Adipocyte (in vitro differentiated cells): ENCODE results near the gene PCAT6.

Source experiments
- DNase-seq: peaks from one replicate; pipeline ENCODE4 v3.0.0-alpha.2; 2015; ENCODE audit warnings: low read depth
- H3K27me3 ChIP-seq: replicated peaks from 2 replicates; pipeline ENCODE4 v1.7.0; 2013; ENCODE audit warnings: mild to moderate bottlenecking, low read length, moderate library complexity; ENCODE audit not compliant: control insufficient read depth, insufficient read depth
- H3K36me3 ChIP-seq: 2 replicates; pipeline ENCODE4 v1.7.0; 2013; ENCODE audit warnings: low read length, mild to moderate bottlenecking, moderate library complexity; ENCODE audit not compliant: control insufficient read depth, insufficient read depth, severe bottlenecking
- H3K4me1 ChIP-seq: 2 replicates; pipeline ENCODE4 v1.7.0; 2013; ENCODE audit warnings: mild to moderate bottlenecking, low read length, moderate library complexity; ENCODE audit not compliant: control insufficient read depth, insufficient read depth
- H3K4me3 ChIP-seq: 2 replicates; pipeline ENCODE4 v1.7.0; 2013; ENCODE audit warnings: mild to moderate bottlenecking, low read length, moderate library complexity
- H3K9ac ChIP-seq: 2 replicates; pipeline ENCODE4 v1.7.0; 2013; ENCODE audit warnings: mild to moderate bottlenecking, low read length, moderate library complexity
- H3K9me3 ChIP-seq: 2 replicates; pipeline ENCODE4 v1.7.0; 2013; ENCODE audit warnings: mild to moderate bottlenecking, low read length, moderate library complexity; ENCODE audit not compliant: control insufficient read depth

The PCAT6 gene

GRCh38 chr1:202798260-202798659 is 12.5 kb upstream of the PCAT6 start:
- peaks cover 11% of the 10 kb centered on the region for H3K4me1 ChIP-seq
- no peaks in the 10 kb centered on the region for H3K9me3 ChIP-seq
- no peak overlapping the region for H3K4me3 ChIP-seq
- peaks cover 3% of the 10 kb centered on the region for H3K36me3 ChIP-seq
- no peaks in the 10 kb centered on the region for H3K27me3 ChIP-seq
- DNase-seq: no peak
- no peak overlapping the region for H3K9ac ChIP-seq

DNA sequence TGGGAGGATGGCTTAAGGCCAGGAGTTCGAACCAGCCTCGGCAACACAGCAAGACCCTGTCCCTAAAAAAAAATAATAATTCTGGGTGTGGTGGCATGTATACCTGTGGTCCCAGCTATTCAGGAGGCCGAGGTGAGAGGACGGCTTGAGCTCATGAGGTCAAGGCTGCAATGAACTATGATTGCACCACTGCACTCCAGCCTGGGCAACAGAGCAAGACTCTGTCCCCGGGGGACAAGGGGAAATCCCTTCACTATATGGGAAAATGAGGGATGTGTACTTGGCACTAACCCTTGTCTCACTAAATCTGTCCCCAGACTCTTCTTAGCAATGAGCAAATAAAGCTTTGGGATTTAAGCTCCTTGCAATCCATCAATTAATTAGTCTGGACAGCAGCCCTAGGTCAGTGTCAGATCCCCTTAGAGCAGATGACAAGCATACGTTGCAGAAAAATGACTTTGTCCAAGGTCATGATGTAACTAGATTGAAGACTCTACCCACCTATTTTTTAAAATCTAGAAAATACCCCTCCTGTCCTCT is 11.9 kb upstream of the PCAT6 start:
- H3K9ac ChIP-seq: no peak overlapping the region
- H3K4me1 ChIP-seq: peaks cover 15% of the 10 kb centered on the region
- no peak for DNase-seq
- H3K27me3 ChIP-seq: no peaks in the 10 kb centered on the region
- H3K36me3 ChIP-seq: peaks cover 3% of the 10 kb centered on the region
- no peaks in the 10 kb centered on the region for H3K9me3 ChIP-seq
- no peak overlapping the region for H3K4me3 ChIP-seq

DNA sequence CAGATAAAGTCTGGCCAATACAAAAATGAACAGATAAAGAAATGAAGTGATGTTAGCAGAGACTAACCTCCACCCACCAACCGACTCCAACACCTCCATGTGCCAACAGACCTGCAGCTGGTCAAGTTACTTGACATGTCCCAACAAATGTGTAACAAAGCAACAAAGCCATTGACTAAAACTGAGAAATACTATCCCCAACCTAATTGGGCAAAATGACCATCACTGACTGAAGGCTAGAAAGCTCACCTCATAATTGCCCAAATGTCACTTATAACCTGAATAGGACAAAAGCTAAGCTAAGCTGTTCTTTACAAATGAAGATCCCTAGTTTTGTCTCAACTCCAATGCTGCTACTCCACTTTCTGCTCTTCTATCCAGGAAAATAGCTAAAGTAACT is 10.0 kb upstream of the PCAT6 start:
- H3K4me1 ChIP-seq: peaks cover 30% of the 10 kb centered on the region
- H3K4me3 ChIP-seq: no peak overlapping the region
- peaks cover 3% of the 10 kb centered on the region for H3K36me3 ChIP-seq
- no peak overlapping the region for H3K9ac ChIP-seq
- DNase-seq: no peak
- H3K27me3 ChIP-seq: no peaks in the 10 kb centered on the region
- H3K9me3 ChIP-seq: no peaks in the 10 kb centered on the region

DNA sequence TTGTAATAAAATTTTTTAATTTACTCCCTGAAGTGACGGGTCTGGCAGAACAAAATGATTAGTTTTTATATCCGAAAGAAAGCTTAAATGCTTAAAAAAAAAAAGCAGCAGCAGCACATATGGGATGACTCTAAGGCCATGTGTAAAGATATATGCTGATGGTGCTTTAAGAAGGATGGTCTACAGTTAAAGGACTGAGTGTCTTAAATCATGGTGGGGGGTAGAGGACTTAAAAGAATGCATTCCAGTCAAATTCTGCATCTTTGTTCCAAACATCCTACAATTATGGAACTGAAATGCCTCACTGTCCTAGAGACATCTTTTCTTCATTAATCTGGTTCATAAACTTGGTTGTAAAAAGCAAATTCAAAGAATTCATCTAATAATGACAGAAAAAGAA is 9.6 kb upstream of the PCAT6 start:
- no peak for DNase-seq
- Histone ChIP-seq H3K27me3 (no peaks in the 10 kb centered on the region), H3K4me3 (no peak overlapping the region), H3K9ac (no peak overlapping the region), H3K36me3 (peaks cover 3% of the 10 kb centered on the region), H3K9me3 (no peaks in the 10 kb centered on the region), H3K4me1 (peaks cover 34% of the 10 kb centered on the region)

DNA sequence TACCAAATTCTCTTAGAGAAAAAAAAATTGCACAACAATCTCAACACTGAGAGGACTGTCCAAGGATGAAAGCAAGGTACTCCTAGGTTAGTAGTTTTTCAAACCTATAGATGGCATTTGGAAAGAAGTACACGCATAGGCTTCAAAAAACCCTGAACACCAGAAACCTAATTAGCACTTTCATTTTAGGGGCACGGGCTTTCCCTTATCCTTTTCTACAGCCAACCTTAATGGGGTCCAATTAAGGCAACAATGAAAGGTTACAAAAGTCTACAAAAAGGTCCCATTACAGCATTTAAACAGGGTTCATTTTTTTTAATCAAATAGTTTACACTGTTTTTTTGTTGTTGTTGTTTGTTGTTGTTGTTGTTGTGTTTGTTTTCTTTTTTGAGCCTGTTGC is 8.7 kb upstream of the PCAT6 start:
- H3K4me1 ChIP-seq: peaks cover 37% of the 10 kb centered on the region
- no peak overlapping the region for H3K4me3 ChIP-seq
- no peaks in the 10 kb centered on the region for H3K9me3 ChIP-seq
- no peak overlapping the region for H3K9ac ChIP-seq
- H3K36me3 ChIP-seq: peaks cover 3% of the 10 kb centered on the region
- H3K27me3 ChIP-seq: no peaks in the 10 kb centered on the region
- DNase-seq: no peak

DNA sequence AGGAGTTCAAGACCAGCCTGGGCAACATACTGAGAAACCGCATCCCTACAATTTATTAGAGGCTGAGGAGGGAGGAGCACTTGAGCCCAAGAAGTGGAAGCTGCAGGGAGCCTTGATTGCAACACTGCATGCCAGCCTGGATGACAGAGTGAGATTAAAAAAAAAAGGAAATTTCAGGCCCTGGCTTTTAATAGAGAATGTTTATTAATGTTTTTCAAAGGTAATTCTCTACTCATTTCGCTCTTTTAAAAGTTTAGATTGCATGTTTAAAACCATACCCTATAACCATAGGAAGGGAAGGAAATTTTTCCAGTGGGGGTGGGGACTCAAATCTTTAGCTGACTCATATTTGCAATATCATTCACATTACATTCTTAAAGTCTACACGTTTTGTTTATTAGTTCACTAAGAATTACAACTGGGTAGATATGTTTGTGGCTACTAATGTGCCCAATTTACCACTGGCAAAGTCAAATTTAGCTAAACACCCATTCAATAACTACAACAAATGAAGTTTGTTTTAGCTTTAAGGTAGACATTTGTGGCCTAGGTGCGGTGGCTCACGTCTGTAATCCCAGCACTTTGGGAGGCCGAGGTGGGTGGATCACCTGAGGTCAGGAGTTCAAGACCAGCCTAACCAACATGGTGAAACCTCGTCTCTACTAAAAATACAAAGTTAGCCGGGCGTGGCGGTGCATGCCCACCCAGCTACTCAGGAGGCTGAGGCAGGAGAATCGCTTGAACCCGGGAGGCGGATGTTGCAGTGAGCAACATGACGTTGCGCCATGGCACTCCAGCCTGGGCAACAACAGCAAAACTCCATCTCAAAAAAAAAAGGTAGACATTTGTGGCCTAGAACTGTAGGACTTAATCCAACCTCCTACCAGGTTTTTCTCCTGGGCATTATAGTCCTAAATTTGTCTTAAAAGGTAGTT is 7.5 kb upstream of the PCAT6 start:
- Histone ChIP-seq H3K36me3 (peaks cover 3% of the 10 kb centered on the region), H3K4me3 (no peak overlapping the region), H3K27me3 (no peaks in the 10 kb centered on the region), H3K9ac (peak overlapping the region; percentile 45), H3K9me3 (no peaks in the 10 kb centered on the region), H3K4me1 (peaks cover 37% of the 10 kb centered on the region)
- DNase-seq: peak; percentile 81

DNA sequence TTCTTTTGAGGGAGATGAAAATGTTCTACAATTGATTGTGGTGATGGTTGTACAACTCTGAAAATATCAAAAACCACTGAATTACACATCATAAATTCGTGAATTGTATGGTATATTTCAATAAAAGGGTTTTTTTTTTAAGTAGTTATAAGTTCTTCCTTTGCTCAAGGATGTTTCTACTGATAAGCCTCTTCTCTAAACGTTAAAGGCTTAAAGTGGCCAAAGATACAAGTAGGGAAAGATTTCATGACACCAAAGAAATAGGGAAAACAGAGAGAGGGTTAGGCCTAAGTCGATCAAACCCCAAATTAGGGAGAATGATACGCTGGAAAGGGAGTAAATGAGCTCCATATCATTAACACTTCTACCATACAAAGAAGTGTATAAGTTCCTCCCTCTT is 6.6 kb upstream of the PCAT6 start:
- Histone ChIP-seq H3K27me3 (no peaks in the 10 kb centered on the region), H3K9ac (peak overlapping the region; percentile 38), H3K4me3 (peak overlapping the region; percentile 96), H3K4me1 (peaks cover 42% of the 10 kb centered on the region), H3K36me3 (no peaks in the 10 kb centered on the region), H3K9me3 (no peaks in the 10 kb centered on the region)
- no peak for DNase-seq

DNA sequence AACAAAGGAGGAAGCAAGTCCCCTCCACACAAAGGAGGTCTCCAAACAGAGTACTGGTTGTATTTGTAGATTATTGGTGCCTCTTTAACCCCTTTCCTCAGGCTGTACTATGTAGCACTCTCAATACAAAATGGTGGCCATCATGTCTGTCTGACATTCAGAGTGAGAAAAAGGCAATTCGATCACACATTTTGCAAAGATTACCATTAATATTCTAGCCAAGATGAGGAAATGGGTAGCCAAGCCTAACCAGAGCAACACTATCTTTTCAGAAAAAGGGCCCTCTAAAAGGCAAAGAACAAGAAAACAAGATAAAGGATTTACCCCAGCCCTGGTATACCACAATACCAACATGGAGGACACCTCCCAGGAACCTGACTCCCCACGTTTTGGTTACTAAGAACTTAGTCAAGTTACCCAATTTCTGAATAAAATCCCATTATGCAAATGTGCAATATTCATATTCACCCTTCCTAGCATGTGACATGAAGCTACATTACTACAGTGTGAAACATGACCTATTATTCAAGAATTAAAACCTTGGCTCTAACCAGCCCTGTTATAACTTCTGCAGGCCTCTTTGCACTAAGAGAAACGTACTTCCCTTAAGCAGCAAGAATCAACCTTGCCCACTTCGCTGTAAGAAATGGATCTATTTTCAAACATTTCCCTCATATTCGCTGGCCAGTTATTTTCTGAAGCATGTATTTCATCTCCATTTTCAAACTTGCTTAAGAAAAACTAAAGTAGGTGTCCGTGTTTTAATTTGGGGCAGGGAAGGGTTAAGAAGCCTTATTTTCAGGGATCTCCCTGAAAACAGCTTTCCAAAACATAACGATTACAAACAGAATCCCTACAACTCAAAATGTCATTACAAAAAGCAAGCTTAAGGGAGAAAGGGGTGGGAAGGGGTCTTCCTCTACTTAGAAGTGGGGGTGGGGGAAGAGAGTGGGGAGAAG is 4.6 kb upstream of the PCAT6 start:
- peak; percentile 41 for DNase-seq
- no peaks in the 10 kb centered on the region for H3K27me3 ChIP-seq
- H3K36me3 ChIP-seq: no peaks in the 10 kb centered on the region
- no peaks in the 10 kb centered on the region for H3K9me3 ChIP-seq
- peaks cover 49% of the 10 kb centered on the region for H3K4me1 ChIP-seq
- H3K9ac ChIP-seq: peak overlapping the region; percentile 94
- H3K4me3 ChIP-seq: peak overlapping the region; percentile 96

- Histone ChIP-seq H3K4me1 (peaks cover 56% of the 10 kb centered on the region), H3K9ac (peak overlapping the region; percentile 94), H3K9me3 (no peaks in the 10 kb centered on the region), H3K36me3 (no peaks in the 10 kb centered on the region), H3K27me3 (no peaks in the 10 kb centered on the region), H3K4me3 (peak overlapping the region; percentile 96)
- DNase-seq: peak; percentile 63
Observed at GRCh38 chr1:202806845-202807450, 3.8 kb upstream of the PCAT6 start.

DNA sequence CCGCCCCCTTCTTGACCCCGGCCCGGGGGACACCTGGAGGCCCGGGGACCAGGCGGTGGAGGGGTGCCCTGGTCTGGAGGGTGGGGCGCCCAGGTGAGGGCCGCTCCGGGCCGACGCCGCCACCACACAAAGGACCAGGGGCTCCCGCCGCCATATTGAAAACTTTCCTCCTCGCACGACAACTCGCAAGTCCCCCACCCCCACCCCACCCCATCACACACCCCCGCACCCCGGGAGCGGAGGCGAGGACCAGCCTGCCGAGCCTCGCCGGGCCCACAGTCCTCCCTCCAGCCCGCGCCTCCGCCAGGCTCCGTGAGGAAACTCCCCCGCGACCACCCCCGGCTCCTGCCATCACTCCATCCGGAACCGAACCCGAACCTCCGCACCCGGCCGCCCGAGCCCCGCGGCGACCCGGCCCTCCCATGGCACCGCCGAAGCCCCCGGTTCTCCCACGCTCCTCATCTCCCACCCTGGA is 3.3 kb upstream of the PCAT6 start:
- no peaks in the 10 kb centered on the region for H3K9me3 ChIP-seq
- peak overlapping the region; percentile 96 for H3K4me3 ChIP-seq
- DNase-seq: peak; percentile 76
- no peaks in the 10 kb centered on the region for H3K27me3 ChIP-seq
- no peaks in the 10 kb centered on the region for H3K36me3 ChIP-seq
- H3K9ac ChIP-seq: peak overlapping the region; percentile 94
- peaks cover 55% of the 10 kb centered on the region for H3K4me1 ChIP-seq
